ENCODE data around the gene MEFV.
"Not testable (repeated sequence)": the region's sequence is repeated elsewhere in the genome, so short reads cannot be mapped to it uniquely, and the experiment has no call there.

The MEFV gene

GRCh38 chr16:3256146-3256865 is at the start of gene MEFV:
Gene MEFV, minus strand, starts transcription at chr16:3256633. Its CDS starts 46 bp downstream, at chr16:3256587.
- peak; percentile 16 for DNase-seq

- DNase-seq: no peak
Observed at GRCh38 chr16:3306078-3306477, 49.6 kb upstream of the MEFV start.

- DNase-seq: peak; percentile 83
Observed at GRCh38 chr16:3305109-3306068, 49.0 kb upstream of the MEFV start, which contains the start of the genes TIGD7 and ZNF75A. Gene TIGD7, minus strand, starts transcription at chr16:3305430. Its CDS starts 4,816 bp downstream, at chr16:3300614. Gene ZNF75A, plus strand, starts transcription at chr16:3305497. Its CDS starts 2,932 bp downstream, at chr16:3308429.

GRCh38 chr16:3304370-3304769 is 47.9 kb upstream of the MEFV start:
- DNase-seq: no peak

- DNase-seq: no peak
Observed at GRCh38 chr16:3295783-3296182, 39.4 kb upstream of the MEFV start.

- DNase-seq: no peak
Observed at GRCh38 chr16:3295209-3295608, 38.8 kb upstream of the MEFV start.

GRCh38 chr16:3292604-3293003 is 36.2 kb upstream of the MEFV start:
- DNase-seq: no peak

- no peak for DNase-seq
Observed at GRCh38 chr16:3289998-3290673, 33.7 kb upstream of the MEFV start.

- no peak for DNase-seq
Observed at GRCh38 chr16:3285131-3285530, 28.7 kb upstream of the MEFV start.

- no peak for DNase-seq
Observed at GRCh38 chr16:3283543-3284447, 27.4 kb upstream of the MEFV start.

- peak; percentile 94 for DNase-seq
Observed at GRCh38 chr16:3282730-3283542, 26.5 kb upstream of the MEFV start, which contains the start of gene ZNF263. Gene ZNF263, plus strand, starts transcription at chr16:3283491. Its CDS starts 328 bp downstream, at chr16:3283819.

- DNase-seq: peak; percentile 53
Observed at GRCh38 chr16:3282103-3282729, 25.8 kb upstream of the MEFV start.

- DNase-seq: no peak
Observed at GRCh38 chr16:3281222-3281820, 24.9 kb upstream of the MEFV start.

GRCh38 chr16:3276679-3277078 is 20.2 kb upstream of the MEFV start:
- no peak for DNase-seq

- DNase-seq: no peak
Observed at GRCh38 chr16:3274947-3275346, 18.5 kb upstream of the MEFV start.

GRCh38 chr16:3274490-3274889 is 18.1 kb upstream of the MEFV start:
- DNase-seq: no peak

GRCh38 chr16:3271281-3271680 is 14.8 kb upstream of the MEFV start:
- DNase-seq: not testable (repeated sequence)

GRCh38 chr16:3270718-3271117 is 14.3 kb upstream of the MEFV start:
- not testable (repeated sequence) for DNase-seq

- no peak for DNase-seq
Observed at GRCh38 chr16:3268294-3268693, 11.9 kb upstream of the MEFV start.

Measured in NCI-H446 treated with DMSO at 0.1 percent for 48 hours (cell line).